Activated T-cell treated with anti-CD3 and anti-CD28 coated beads, Interleukin-2, amount 50 U/mL, for 72 hours (primary cell): Measurements from ENCODE around the gene PIP5KL1. TPM values are rescaled to one million over a fixed set of nuclear protein-coding genes. Genes with fewer than 3 reads are reported as not detected.

ENCODE experiments used
- ATAC-seq, 2 donors: fragments of 150-1000 bp; cut with Tn5 transposase; replicated peaks in 1 of 2; 2 replicates each; pipeline ENCODE4 v1.10.0; 2021; ENCODE audit warnings: moderate library complexity in 2 of 2, mild to moderate bottlenecking in 1 of 2
- DNase-seq, 2 donors: peaks; one replicate each; pipeline ENCODE4 v3.0.0; 2021 to 2022; ENCODE audit warnings: mixed read lengths in 1 of 2
- H3K27ac Mint-ChIP-seq: one replicate; pipeline ENCODE4 v1.8.0; 2022; ENCODE audit warnings: mild to moderate bottlenecking, moderate library complexity, mixed read lengths
- H3K27me3 Mint-ChIP-seq: one replicate; pipeline ENCODE4 v1.8.0; 2022; ENCODE audit warnings: low read depth, mixed read lengths
- H3K36me3 Mint-ChIP-seq, 2 donors: one replicate each; pipeline ENCODE4 v1.8.0; 2022; ENCODE audit warnings: mixed read lengths in 2 of 2, mild to moderate bottlenecking in 1 of 2; ENCODE audit not compliant: insufficient read depth in 2 of 2
- H3K4me1 Mint-ChIP-seq: one replicate; pipeline ENCODE4 v1.8.0; 2022; ENCODE audit warnings: low read depth, mixed read lengths
- H3K4me3 Mint-ChIP-seq, 2 donors: one replicate each; pipeline ENCODE4 v1.8.0; 2022; ENCODE audit warnings: mild to moderate bottlenecking in 2 of 2, mixed read lengths in 2 of 2, moderate library complexity in 2 of 2
- H3K9me3 Mint-ChIP-seq, 2 donors: one replicate each; pipeline ENCODE4 v1.8.0; 2022; ENCODE audit warnings: mixed read lengths in 2 of 2
- total RNA-seq, 2 donors: library from RNA; stranded (reverse); gene quantifications; one replicate each; pipeline ENCODE4 v1.2.3, GENCODE V29; 2022

PIP5KL1 gene
- total RNA-seq, 2 donors from 2014 or later, result 4.4 to 6.4 TPM

DNA sequence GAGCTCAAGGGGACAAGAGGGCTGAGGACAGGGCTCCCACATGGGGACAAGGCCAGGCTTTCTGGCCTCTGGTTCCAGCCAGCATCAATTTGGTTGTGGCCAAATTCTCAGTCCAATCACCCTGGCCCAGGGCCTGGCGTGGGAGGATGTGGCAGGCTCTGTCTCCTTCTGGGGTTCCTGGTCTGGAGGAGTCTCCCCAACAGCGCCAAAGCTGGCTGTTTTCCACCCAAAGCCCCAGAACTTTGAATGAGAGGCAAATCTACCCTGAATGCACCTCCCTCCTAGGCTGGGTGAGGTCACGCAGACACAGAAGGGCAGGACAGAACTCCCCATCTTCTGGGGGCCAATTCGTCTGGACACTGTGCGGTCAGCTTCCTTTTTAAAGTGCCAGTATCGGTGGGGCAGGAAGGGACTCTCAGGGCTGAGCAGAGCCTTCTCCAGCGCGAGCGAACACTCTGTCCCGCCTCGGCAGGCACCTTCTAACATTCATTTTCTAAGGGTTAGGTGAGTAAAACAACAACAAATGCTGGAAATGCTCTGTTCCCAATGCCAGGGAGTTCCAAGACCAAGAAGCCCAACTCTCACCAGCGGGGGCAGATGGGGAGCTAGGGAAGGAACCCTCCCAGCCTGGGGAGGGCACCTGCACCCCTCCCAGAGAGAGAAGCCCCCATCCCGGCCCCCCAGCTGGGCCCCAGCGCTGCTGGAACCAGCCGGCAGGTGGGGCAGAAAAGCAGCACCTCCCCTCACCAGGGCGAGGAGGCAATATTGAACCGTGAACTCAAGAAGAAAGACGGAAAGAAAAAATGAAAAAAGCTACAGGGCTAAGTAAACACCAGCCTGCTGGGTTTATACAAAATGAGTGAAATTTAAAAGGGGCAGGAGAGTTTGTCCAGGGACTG lies 10.7 kb upstream of the PIP5KL1 start:
- Mint-ChIP-seq H3K27me3 (no peaks in the 10 kb centered on the region), H3K9me3 (no peaks in the 10 kb centered on the region), H3K4me1 (peaks cover 36% of the 10 kb centered on the region), H3K36me3 (peaks cover 4 to 12% of the 10 kb centered on the region in 2 donors), H3K27ac (no peak overlapping the region), H3K4me3 (no peak overlapping the region)
- ATAC-seq (no peak), DNase-seq (no peak)

DNA sequence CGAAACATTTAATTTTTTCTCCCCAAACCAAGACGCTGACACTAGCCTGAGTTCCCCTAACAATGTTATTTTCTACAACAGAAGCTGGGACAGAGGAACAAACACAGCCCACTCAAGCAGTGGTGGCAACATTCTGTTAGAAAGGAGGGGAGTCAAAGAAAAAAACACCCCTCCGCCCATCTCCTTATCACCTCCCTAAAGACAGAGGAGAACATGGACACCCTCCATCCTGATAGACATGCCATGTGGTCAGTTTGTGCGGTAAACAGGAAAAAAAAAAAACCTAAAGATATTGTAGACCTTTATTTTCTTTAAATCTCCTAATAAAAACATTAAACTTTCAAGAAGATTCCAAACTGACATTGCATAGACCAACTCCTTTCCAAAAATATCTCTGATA lies 10.0 kb upstream of the PIP5KL1 start:
- Mint-ChIP-seq H3K27me3 (no peaks in the 10 kb centered on the region), H3K9me3 (no peaks in the 10 kb centered on the region), H3K27ac (no peak overlapping the region), H3K36me3 (peaks cover 6 to 15% of the 10 kb centered on the region in 2 donors), H3K4me1 (peaks cover 43% of the 10 kb centered on the region), H3K4me3 (no peak overlapping the region)
- DNase-seq (no peak), ATAC-seq (no peak)

DNA sequence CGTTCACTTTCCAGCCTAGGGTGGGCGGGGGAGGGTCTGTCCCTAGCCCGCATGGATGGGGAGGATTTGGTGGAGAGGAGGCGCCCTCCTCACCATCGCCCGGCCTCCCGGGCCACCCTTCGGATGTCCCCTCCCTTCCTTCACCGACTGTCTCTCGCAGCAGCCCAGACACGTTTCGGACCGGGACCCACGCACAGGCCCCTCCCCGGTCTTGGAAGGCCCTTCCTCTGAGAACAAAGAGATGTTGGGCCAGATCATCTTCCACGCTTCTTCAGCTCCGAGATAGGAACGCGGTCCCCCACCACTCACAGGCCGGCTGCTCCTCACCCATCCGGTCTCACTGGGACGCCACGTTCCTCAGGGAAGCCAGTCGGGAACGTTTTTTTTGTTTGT lies 7.7 kb upstream of the PIP5KL1 start:
- Mint-ChIP-seq H3K27me3 (no peaks in the 10 kb centered on the region), H3K36me3 (peaks cover 6 to 12% of the 10 kb centered on the region in 2 donors), H3K4me3 (peak overlapping the region; percentile 48 to 61), H3K9me3 (no peaks in the 10 kb centered on the region), H3K27ac (peak overlapping the region; percentile 58), H3K4me1 (peaks cover 52% of the 10 kb centered on the region)
- DNase-seq (no peak), ATAC-seq (peak in 1 of 2 donors; percentile 0)

DNA sequence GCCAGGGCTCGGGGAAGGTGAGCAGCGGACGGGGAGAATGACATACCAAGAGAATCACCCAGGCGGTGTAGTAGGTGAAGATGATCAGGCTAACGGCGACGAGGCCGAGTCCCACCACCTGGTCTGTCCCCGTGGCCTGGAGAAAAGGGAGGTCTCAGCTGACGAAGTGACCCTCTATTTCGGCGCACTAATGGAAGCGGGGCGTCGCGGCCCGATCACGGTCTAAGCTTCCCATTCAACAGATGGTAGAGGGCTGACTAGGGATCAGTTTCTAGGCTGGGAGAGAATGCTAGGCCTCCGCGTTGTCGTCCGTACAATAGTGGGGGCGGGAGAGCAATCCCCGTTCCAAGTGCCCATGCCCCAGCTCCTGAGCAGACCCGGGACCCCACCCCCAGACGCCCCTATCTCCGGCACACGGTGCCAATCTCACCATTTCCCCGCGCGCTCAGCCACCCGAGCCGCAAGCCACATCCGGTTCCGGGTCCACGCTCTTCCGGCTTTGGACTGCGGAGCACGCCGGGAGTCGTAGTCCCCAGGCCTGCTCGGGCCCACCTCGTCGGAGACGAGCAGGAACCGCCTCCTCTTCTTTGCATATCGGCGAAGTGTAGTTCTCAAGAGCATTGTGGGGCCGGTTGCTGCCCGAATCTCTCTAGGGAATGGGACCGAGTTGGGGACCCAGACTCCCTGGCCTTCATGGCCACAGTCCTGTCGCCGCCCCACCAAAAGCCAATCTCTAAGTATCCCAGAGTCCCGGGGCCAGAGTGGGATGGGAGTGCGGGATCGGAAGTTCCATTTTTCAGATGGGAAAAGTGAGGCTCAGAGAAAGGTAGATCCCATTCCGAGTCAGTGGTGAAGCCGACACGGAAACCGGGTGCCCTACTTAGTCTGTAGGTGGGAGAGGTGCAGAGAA lies 7.1 kb upstream of the PIP5KL1 start, which contains the start of gene DPM2:
TSS of gene DPM2 (minus strand) at position 467 of the 910 bp plus-strand sequence. CDS start at position 433, 34 bp downstream.
- Mint-ChIP-seq H3K4me1 (peaks cover 52% of the 10 kb centered on the region), H3K27ac (peak within 1 kb of the TSS; percentile 80), H3K9me3 (no peaks in the 10 kb centered on the region), H3K27me3 (no peaks in the 10 kb centered on the region), H3K36me3 (peaks cover 6 to 14% of the 10 kb centered on the region in 2 donors), H3K4me3 (peak within 1 kb of the TSS; percentile 90 to 97)
- ATAC-seq (peak; percentile 95 to 96), DNase-seq (peak; percentile 89 to 91)

DNA sequence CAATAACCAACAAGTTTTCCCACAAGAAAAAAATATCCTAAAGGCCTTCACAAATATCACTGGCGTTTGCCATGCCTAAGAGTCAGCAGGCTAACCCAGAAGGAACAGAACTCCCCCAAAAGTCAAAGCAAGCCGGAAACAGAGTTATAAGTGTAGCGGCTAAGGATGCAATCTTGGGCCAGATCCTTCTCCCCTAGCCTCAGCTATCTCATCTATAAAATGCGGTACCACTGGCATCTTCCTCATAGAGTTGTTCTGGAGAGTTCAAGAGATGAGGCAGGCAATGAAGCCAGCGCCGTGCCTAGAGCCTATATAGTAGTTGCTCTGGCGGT lies 6.4 kb upstream of the PIP5KL1 start:
- Mint-ChIP-seq H3K27ac (peak overlapping the region; percentile 80), H3K36me3 (peaks cover 6 to 14% of the 10 kb centered on the region in 2 donors), H3K9me3 (no peaks in the 10 kb centered on the region), H3K4me3 (peak overlapping the region; percentile 90 to 97), H3K4me1 (peaks cover 51% of the 10 kb centered on the region), H3K27me3 (no peaks in the 10 kb centered on the region)
- no peak for ATAC-seq
- DNase-seq, result no peak

DNA sequence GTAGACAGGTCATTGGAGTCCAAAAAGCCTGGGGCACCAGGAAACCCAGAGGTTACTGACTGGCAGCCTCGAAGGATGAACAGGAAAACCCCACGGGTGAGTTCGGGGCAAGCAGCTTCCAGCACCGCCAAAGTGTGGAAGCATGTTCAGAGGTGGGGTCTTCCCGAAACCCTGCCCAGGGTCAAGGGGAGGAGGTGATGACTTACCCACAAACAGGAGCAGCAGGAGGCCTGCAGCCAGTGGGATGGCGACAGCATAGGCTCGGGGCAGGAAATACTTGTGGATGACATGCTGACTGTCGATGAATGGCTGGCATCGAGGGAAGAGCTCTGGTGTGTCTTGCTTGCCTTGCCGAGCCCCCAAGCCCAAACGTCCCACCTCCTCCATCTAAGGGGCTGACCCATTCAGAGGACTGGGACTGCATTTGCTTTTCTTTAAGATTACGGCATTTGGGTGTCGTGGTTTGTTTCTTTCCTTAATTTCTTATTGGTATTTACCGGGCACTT lies 5.8 kb upstream of the PIP5KL1 start:
- Mint-ChIP-seq H3K4me1 (peaks cover 55% of the 10 kb centered on the region), H3K27me3 (no peaks in the 10 kb centered on the region), H3K27ac (peak overlapping the region; percentile 3), H3K9me3 (no peaks in the 10 kb centered on the region), H3K4me3 (peak overlapping the region; percentile 90 to 97), H3K36me3 (peaks cover 4 to 14% of the 10 kb centered on the region in 2 donors)
- no peak for ATAC-seq
- no peak for DNase-seq

DNA sequence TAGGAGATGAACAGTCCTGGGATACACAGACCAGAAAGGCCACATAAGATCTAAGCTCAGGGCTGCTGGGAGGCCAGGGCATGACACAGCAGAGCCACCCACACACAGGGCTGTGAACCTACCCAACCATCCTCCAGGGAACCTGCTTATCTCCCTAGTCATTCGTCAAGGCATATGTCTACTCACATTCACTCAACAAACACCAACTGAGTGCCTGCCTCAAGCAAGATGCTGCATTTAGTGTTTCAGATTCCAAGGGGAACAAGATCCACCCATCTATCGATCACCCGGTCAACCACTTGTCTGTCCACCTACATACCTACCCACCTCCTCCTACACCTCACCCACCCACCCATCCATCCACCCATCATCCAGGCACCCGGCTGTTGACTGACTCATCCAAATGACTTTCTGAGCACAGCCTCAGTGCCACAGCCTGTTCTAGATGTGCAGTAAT lies 5.2 kb upstream of the PIP5KL1 start:
- Mint-ChIP-seq H3K9me3 (no peaks in the 10 kb centered on the region), H3K27ac (peak overlapping the region; percentile 3), H3K36me3 (peaks cover 4 to 14% of the 10 kb centered on the region in 2 donors), H3K4me3 (peak overlapping the region; percentile 90 to 97), H3K4me1 (peaks cover 61% of the 10 kb centered on the region), H3K27me3 (no peaks in the 10 kb centered on the region)
- ATAC-seq (peak; percentile 21 to 24), DNase-seq (no peak)

DNA sequence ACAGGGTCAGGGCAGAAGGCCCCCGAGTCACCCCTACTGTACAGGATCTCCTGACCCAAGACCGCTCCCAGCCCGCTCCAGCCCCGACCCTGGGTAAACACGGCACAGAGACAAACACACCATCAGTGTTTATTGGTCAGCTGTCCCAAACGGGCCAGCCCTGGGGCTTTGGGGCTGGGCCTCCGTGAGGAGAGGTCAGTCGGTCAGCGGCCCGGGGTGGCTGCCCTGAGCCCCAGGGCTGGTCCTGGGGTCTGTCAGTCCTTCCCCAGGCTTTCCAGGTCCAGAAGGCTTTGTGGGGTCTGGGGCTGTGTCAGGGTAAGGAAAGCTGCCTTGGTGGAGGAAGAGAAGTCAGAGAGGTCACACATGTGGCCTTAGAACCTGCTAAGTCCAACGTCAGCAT lies 4.4 kb upstream of the PIP5KL1 start:
- DNase-seq, result no peak
- Mint-ChIP-seq H3K4me1 (peaks cover 65% of the 10 kb centered on the region), H3K27ac (peak overlapping the region; percentile 6), H3K36me3 (peaks cover 4 to 12% of the 10 kb centered on the region in 2 donors), H3K9me3 (no peaks in the 10 kb centered on the region), H3K4me3 (peak overlapping the region; percentile 90 to 97), H3K27me3 (peaks cover 3% of the 10 kb centered on the region)
- ATAC-seq, result no peak

DNA sequence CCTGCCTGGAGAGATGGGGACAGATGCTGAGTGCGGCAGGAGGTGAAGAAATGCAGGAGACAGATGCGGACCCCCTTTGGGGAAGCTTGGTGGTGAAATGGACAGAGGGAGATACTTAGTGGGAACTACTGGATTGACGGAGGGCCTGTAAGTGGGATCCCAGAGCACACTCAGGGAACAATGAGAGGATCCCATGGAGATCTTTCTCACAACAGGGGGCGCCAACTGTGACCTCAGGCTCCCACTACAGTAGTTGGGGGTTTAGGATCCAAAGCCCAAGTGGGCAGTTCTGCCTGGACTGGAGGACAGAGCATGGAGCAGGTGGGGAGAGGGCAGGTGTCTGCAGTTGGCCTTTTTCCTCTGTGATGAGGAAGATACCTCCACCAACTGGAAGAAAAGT lies 3.7 kb upstream of the PIP5KL1 start:
- Mint-ChIP-seq H3K27me3 (peaks cover 5% of the 10 kb centered on the region), H3K4me3 (peak overlapping the region; percentile 34 to 46), H3K4me1 (peaks cover 70% of the 10 kb centered on the region), H3K27ac (no peak overlapping the region), H3K9me3 (no peaks in the 10 kb centered on the region), H3K36me3 (peaks cover 4 to 12% of the 10 kb centered on the region in 2 donors)
- no peak for DNase-seq
- ATAC-seq, result no peak

DNA sequence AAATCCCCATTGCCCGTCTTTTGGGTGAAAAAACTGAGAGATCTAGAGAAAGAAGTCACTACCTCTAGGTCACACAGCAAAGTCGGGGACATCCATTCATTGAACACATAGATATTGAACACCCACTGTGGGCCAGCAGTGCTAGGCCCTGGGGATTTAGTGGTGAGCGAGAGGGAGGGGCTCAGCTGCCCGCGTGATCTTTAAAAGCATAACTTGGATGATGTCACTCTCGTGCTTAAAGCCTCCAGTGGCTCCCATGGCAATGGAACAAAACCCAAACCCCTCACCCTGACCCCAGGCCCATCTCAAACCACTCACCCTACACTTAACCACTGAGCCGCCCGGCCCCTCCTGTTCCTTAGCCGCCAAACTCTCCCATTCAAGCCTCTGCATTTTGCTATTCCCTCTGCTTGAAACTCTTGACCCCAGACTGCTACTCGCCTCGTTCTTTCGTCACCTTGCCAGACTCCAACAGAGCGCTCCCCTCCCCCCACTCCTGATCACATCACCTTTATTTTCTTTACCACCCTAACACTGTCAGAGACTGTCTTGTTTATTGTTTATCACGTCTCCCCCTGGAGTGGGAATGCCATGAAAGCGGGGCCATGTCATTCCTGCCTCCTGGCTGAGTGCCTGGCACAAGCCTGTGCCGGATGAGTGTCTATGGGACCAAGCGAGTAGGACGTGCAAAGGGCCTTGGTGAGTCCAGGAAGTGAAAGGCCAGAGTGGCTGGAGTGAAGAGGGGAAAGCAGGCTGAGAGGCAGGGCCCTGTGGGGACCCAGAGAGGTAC lies 710 bp upstream of the PIP5KL1 start:
- Mint-ChIP-seq H3K27me3 (peaks cover 17% of the 10 kb centered on the region), H3K9me3 (no peaks in the 10 kb centered on the region), H3K4me1 (peaks cover 62% of the 10 kb centered on the region), H3K4me3 (peak overlapping the region; percentile 77 to 87), H3K36me3 (peaks cover 2 to 11% of the 10 kb centered on the region in 2 donors), H3K27ac (no peak overlapping the region)
- ATAC-seq, result peak; percentile 26
- DNase-seq, result no peak

DNA sequence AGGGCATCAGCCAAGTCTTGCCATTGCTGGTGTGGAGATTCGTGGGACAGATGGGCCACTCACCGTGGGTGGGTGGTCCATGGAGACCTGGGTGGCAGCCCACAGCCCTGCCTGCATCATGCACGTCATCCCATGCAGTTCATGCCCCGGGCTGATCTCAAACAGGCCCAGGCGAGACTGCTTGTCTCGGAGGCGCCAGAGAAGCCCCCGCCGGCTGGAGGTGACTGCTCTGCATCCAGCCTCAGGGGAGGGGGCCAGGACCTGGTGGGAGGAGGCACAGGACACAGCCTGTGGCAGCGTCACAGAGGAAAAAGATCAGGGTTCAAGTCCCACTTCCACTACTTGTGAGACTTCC lies 975 bp downstream of the PIP5KL1 start:
- H3K4me1 Mint-ChIP-seq, result peaks cover 50% of the 10 kb centered on the region
- ATAC-seq (no peak), DNase-seq (no peak)
- H3K27me3 Mint-ChIP-seq, result peaks cover 32% of the 10 kb centered on the region
- peak overlapping the region; percentile 77 to 87 for H3K4me3 Mint-ChIP-seq
- H3K9me3 Mint-ChIP-seq, result no peaks in the 10 kb centered on the region
- H3K36me3 Mint-ChIP-seq, result peaks cover 0 to 8% of the 10 kb centered on the region in 2 donors
- H3K27ac Mint-ChIP-seq, result no peak overlapping the region
